PC-9 (cell line): ENCODE results near the gene TKT.

Experiments used
- EZH2 ChIP-seq: fragments of 200-600 bp; sonication (generic); IDR thresholded peaks from 2 replicates; pipeline ENCODE4 v1.8.0; 2017; ENCODE audit warnings: antibody characterized with exemption, low read depth
- TF ChIP-seq, protein P1 (sequence below): fragments of 200-600 bp; sonication (generic); conservative IDR thresholded peaks from 2 replicates; pipeline ENCODE4 v1.6.1; 2017; ENCODE audit warnings: mixed run types, antibody characterized with exemption, mild to moderate bottlenecking, moderate library complexity

- TF ChIP-seq, protein P1, sequence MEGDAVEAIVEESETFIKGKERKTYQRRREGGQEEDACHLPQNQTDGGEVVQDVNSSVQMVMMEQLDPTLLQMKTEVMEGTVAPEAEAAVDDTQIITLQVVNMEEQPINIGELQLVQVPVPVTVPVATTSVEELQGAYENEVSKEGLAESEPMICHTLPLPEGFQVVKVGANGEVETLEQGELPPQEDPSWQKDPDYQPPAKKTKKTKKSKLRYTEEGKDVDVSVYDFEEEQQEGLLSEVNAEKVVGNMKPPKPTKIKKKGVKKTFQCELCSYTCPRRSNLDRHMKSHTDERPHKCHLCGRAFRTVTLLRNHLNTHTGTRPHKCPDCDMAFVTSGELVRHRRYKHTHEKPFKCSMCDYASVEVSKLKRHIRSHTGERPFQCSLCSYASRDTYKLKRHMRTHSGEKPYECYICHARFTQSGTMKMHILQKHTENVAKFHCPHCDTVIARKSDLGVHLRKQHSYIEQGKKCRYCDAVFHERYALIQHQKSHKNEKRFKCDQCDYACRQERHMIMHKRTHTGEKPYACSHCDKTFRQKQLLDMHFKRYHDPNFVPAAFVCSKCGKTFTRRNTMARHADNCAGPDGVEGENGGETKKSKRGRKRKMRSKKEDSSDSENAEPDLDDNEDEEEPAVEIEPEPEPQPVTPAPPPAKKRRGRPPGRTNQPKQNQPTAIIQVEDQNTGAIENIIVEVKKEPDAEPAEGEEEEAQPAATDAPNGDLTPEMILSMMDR: no peak
- no peak for TF ChIP-seq EZH2
These were observed 17.6 kb downstream of the TKT start for GRCh38 chr3:53238051-53238850.
